GM12878 (cell line): ENCODE results near the gene GLT8D1. TPM values are rescaled to one million over a fixed set of nuclear protein-coding genes. Genes with fewer than 3 reads are reported as not detected.
A peak's percentile ranks its signal among the peaks of the same experiment; 100 is the strongest.

Experiments used
- ATAC-seq: fragments of 200-7000 bp; cut with Tn5 transposase; 3 replicates; pipeline ENCODE4 v1.9.1; 2020; ENCODE audit warnings: mild to moderate bottlenecking, moderate library complexity
- BruUV-seq: library from RNA; stranded (reverse); fragments of 400-500 nt; replicated peaks from 2 replicates; lab custom pipeline; 2021; lab: Mats Ljungman, UMichigan
- CTCF ChIA-PET: fragments of 300-600 bp; sonication (Branson Sonifier 250); formaldehyde crosslinking; extraction: SDS; loops from one replicate; lab custom pipeline; 2021; ENCODE audit warnings: inconsistent platforms; lab: Yijun Ruan, JAX
- POLR2A ChIA-PET: fragments of 350-600 bp; formaldehyde crosslinking; extraction: SDS; loops from one replicate; lab custom pipeline; 2021; ENCODE audit warnings: inconsistent platforms; lab: Charles Lee
- RAD21 ChIA-PET: fragments of 300-600 bp; sonication (Branson Sonifier 250); formaldehyde crosslinking; loops from one replicate; lab custom pipeline; 2023; ENCODE audit warnings: antibody characterized with exemption; ENCODE audit not compliant: unreplicated experiment; lab: Charles Lee
- SMC1A ChIA-PET: fragments of 300-600 bp; sonication (Branson Sonifier 250); formaldehyde crosslinking; loops from one replicate; lab custom pipeline; 2023; ENCODE audit not compliant: unreplicated experiment, uncharacterized antibody; lab: Charles Lee
- DNase-seq: peaks from one replicate; pipeline ENCODE4 v3.0.0-alpha.2; 2011; ENCODE audit warnings: low read depth, low spot score
- FAIRE-seq: peaks from 3 replicates; lab custom pipeline; 2011; peaks lifted over from hg19 to GRCh38; lab: Jason Lieb, UNC
- H2AFZ ChIP-seq: 2 replicates; pipeline ENCODE4 v1.6.0; 2011; ENCODE audit warnings: low read depth, low read length, control low read depth; ENCODE audit not compliant: control insufficient read depth
- H3K27ac ChIP-seq: 2 replicates; pipeline ENCODE4 v1.5.1; 2011; ENCODE audit warnings: control low read depth; ENCODE audit not compliant: control insufficient read depth, insufficient read depth
- H3K27me3 ChIP-seq, 2 experiments: replicated peaks in 1 of 2; 2 replicates each; pipeline versions ENCODE4 v1.6.0 to v1.6.1; 2011; ENCODE audit warnings: low read length in 1 of 2; ENCODE audit not compliant: control insufficient read depth in 2 of 2, insufficient read depth in 2 of 2
- H3K36me3 ChIP-seq, 2 experiments: 2 replicates each; pipeline ENCODE4 v1.5.1; 2011; ENCODE audit warnings: low read length in 1 of 2; ENCODE audit not compliant: control insufficient read depth in 2 of 2, insufficient read depth in 2 of 2
- H3K4me1 ChIP-seq: 2 replicates; pipeline ENCODE4 v1.6.1; 2011; ENCODE audit warnings: mild to moderate bottlenecking, low read length, moderate library complexity, mixed read lengths; ENCODE audit not compliant: control insufficient read depth, insufficient read depth
- H3K4me2 ChIP-seq: 2 replicates; pipeline ENCODE4 v1.6.0; 2011; ENCODE audit warnings: control low read depth; ENCODE audit not compliant: control insufficient read depth, insufficient read depth
- H3K4me3 ChIP-seq: fragments of 200-600 bp; sonication (generic); 2 replicates; pipeline ENCODE4 v1.5.1; 2016
- H3K79me2 ChIP-seq: 2 replicates; pipeline ENCODE4 v1.6.0; 2011; ENCODE audit warnings: low read length; ENCODE audit not compliant: control insufficient read depth, insufficient read depth
- H3K9ac ChIP-seq: 2 replicates; pipeline ENCODE4 v1.8.0; 2011; ENCODE audit warnings: low read length, control low read depth, mixed read lengths; ENCODE audit not compliant: control insufficient read depth, insufficient read depth
- H3K9me3 ChIP-seq: replicated peaks from 3 replicates; pipeline ENCODE4 v1.5.1; 2011; ENCODE audit warnings: mild to moderate bottlenecking, low read length; ENCODE audit not compliant: control insufficient read depth, insufficient read depth
- H4K20me1 ChIP-seq: 2 replicates; pipeline ENCODE4 v1.6.0; 2011; ENCODE audit not compliant: control insufficient read depth, insufficient read depth
- BCL11A ChIP-seq: IDR thresholded peaks from 2 replicates; pipeline ENCODE4 v1.6.1; 2011; ENCODE audit warnings: low read depth, low read length
- CEBPB ChIP-seq, 2 experiments: fragments of 150-350 bp in 1 of 2; IDR thresholded peaks; 2 replicates each; pipeline ENCODE4 v1.6.1; 2012 to 2014; ENCODE audit warnings: low read depth in 2 of 2, low read length in 2 of 2, borderline replicate concordance in 1 of 2, inconsistent platforms in 1 of 2
- DPF2 ChIP-seq: fragments of 450-650 bp; IDR thresholded peaks from 2 replicates; pipeline ENCODE4 v1.6.1; 2017; ENCODE audit warnings: mild to moderate bottlenecking
- ELK1 ChIP-seq: IDR thresholded peaks from 2 replicates; pipeline ENCODE4 v1.6.1; 2012; ENCODE audit warnings: low read depth, low read length, improper control_type of control experiment
- GATAD2B ChIP-seq: fragments of 450-650 bp; conservative IDR thresholded peaks from 2 replicates; pipeline ENCODE4 v1.6.1; 2017; ENCODE audit warnings: low read depth, mild to moderate bottlenecking, moderate library complexity
- HCFC1 ChIP-seq: fragments of 150-350 bp; IDR thresholded peaks from 2 replicates; pipeline ENCODE4 v1.6.1; 2014; ENCODE audit warnings: low read length
- IRF5 ChIP-seq: fragments of 450-650 bp; IDR thresholded peaks from 2 replicates; pipeline ENCODE4 v1.6.1; 2017; ENCODE audit warnings: borderline replicate concordance
- NFYB ChIP-seq: IDR thresholded peaks from 2 replicates; pipeline ENCODE4 v1.6.1; 2011; ENCODE audit warnings: low read depth, mild to moderate bottlenecking, low read length, improper control_type of control experiment, moderate library complexity; ENCODE audit not compliant: insufficient read depth
- NKRF ChIP-seq: fragments of 450-650 bp; conservative IDR thresholded peaks from 2 replicates; pipeline ENCODE4 v1.6.1; 2017; ENCODE audit warnings: mild to moderate bottlenecking, moderate library complexity
- PBX3 ChIP-seq: IDR thresholded peaks from 2 replicates; pipeline ENCODE4 v1.6.1; 2011; ENCODE audit warnings: mild to moderate bottlenecking, low read depth, low read length, moderate library complexity; ENCODE audit not compliant: insufficient replicate concordance
- RBBP5 ChIP-seq: fragments of 200-600 bp; sonication (generic); conservative IDR thresholded peaks from 2 replicates; pipeline ENCODE4 v1.6.1; 2016
- SREBF1 ChIP-seq: IDR thresholded peaks from 2 replicates; pipeline ENCODE4 v1.6.1; 2012; ENCODE audit warnings: mild to moderate bottlenecking, low read length
- SUZ12 ChIP-seq: fragments of 200-600 bp; sonication (generic); IDR thresholded peaks from one replicate; pipeline ENCODE4 v1.6.1; 2018; ENCODE audit warnings: antibody characterized with exemption, mild to moderate bottlenecking; ENCODE audit not compliant: unreplicated experiment
- YBX1 ChIP-seq: fragments of 450-650 bp; IDR thresholded peaks from 2 replicates; pipeline ENCODE4 v1.6.1; 2016; ENCODE audit warnings: antibody characterized with exemption
- ZSCAN29 ChIP-seq: fragments of 450-650 bp; IDR thresholded peaks from 2 replicates; pipeline ENCODE4 v1.6.1; 2017; ENCODE audit warnings: mild to moderate bottlenecking, moderate library complexity
- WGBS: methylation state at CpG from one replicate; pipeline ENCODE4 v1.1.6; 2016; ENCODE audit warnings: low lambda C conversion rate; ENCODE audit not compliant: insufficient replicate concordance, insufficient coverage; ENCODE audit errors: missing lambda C conversion rate; 5-methylcytosine and 5-hydroxymethylcytosine counted together
- in situ Hi-C: fragments of 300-500 bp; cut with MboI; formaldehyde crosslinking; loops from 9 replicates; pipeline ENCODE4 v1.14.3; 2018; ENCODE audit warnings: mixed read lengths
- intact Hi-C: fragments of 100-400 bp; cut with micrococcal nuclease; formaldehyde crosslinking; loops from one replicate; pipeline ENCODE4 v1.14.2; 2022; ENCODE audit not compliant: unreplicated experiment
- polyA plus RNA-seq, 11 experiments: library from polyadenylated mRNA; depleted of rRNA in 4 of 11; unstranded in 6 of 11; stranded (reverse) in 5 of 11; fragments of >200 nt; fragmentation: Nextera tagmentation in 4 of 11; fragmentation: Illumina TruSeq in 1 of 11; extraction: Ambion mirVana in 4 of 11; extraction: Trizol in 1 of 11; gene quantifications; 1 replicate in 1 of 11; 2 replicates in 10 of 11; pipeline versions ENCODE4 v1.2.1 to v1.2.3, GENCODE V29; 2011 to 2016; ENCODE audit warnings: inconsistent platforms in 2 of 11, missing spikeins in 2 of 11, low read depth in 1 of 11
- total RNA-seq, 4 experiments: library from RNA; depleted of rRNA in 3 of 4; stranded (reverse); fragments of >200 nt in 3 of 4; fragmentation: Illumina TruSeq in 1 of 4; extraction: Trizol in 1 of 4; gene quantifications; 2 replicates each; pipeline versions ENCODE4 v1.2.1 to v1.2.3, GENCODE V29; 2013 to 2021

The GLT8D1 gene
- total and polyA plus RNA-seq, 10 of the 15 experiments (the other 5 are each of a cell fraction or from before 2014, with no cell fraction given): 25.3 to 73.4 (median 48.4) TPM

GRCh38 chr3:52688266-52688665, 17.3 kb downstream of the GLT8D1 start:
- H3K79me2 ChIP-seq: peaks cover 76% of the 10 kb centered on the region
- TF ChIP-seq BCL11A (no peak), ELK1 (no peak), CEBPB (IDR thresholded peaks at IDR 0.05; ENCODE audit: borderline replicate concordance in 1 of 2, low read depth in 2 of 2, low read length in 2 of 2) (no peak), ZSCAN29 (no peak), HCFC1 (no peak), DPF2 (no peak), RBBP5 (no peak), NKRF (no peak), IRF5 (no peak), SUZ12 (no peak), GATAD2B (no peak), YBX1 (no peak), NFYB (no peak), SREBF1 (no peak), PBX3 (no peak)

More at GRCh38 chr3:52688266-52688665, 17.3 kb downstream of the GLT8D1 start:
- intact Hi-C loops: loop anchor here (10.0 kb wide), 1 partner anchor 233 kb away; the partner anchor contains the start of genes NISCH and TNNC1
- H3K9me3 ChIP-seq: no peaks in the 10 kb centered on the region
- peak overlapping the region; percentile 95 for H3K4me2 ChIP-seq
- ATAC-seq (no peak), DNase-seq (no peak), FAIRE-seq (no peak)
- peaks cover 16 to 51% of the 10 kb centered on the region in 2 experiments for H3K36me3 ChIP-seq
- in situ Hi-C loops: no loop called here
- no peak overlapping the region for H3K9ac ChIP-seq
- ChIA-PET CTCF (no interaction called here), POLR2A (interaction anchor here (4.0 to 4.1 kb wide), 2 partner anchors 8 to 16 kb away, joined by 15 to 20 read pairs; partner anchors contain the start of genes GLT8D1 and SPCS1), RAD21 (interaction anchor here (1.6 kb wide), 1 partner anchor 9 kb away, joined by 4 read pairs; no protein-coding TSS in a partner anchor), SMC1A (no interaction called here)
- no peaks in the 10 kb centered on the region for H4K20me1 ChIP-seq
- peaks cover 17% of the 10 kb centered on the region for H3K4me1 ChIP-seq
- H3K27ac ChIP-seq: no peak overlapping the region
- 78% methylated on average over 6 of the region's 6 CpGs for WGBS
- peak overlapping the region; percentile 91; the same call in 1 of the 2 replicates for H3K4me3 ChIP-seq
- no peak overlapping the region for H2AFZ ChIP-seq
- BruUV-seq: no TSS peak
- H3K27me3 ChIP-seq: no peaks in the 10 kb centered on the region
